ENCODE measurements around the gene PIP4K2C.

- TF ChIP-seq CTCF (IDR thresholded peaks at IDR 0.05) (no peak), POLR2A (IDR thresholded peaks at IDR 0.05) (no peak), POLR2AphosphoS5 (IDR thresholded peaks at IDR 0.05) (no peak)
These were observed 12.0 kb upstream of the PIP4K2C start for GRCh38 chr12:57579011-57579410.

Measured in prostate gland (tissue), 2 donors.